Activated CD8-positive, alpha-beta T cell treated with anti-CD3 and anti-CD28 coated beads, Interleukin-2, amount 10 ng/mL, durations not matched to agents 7 days and 5 days (primary cell): ENCODE measurements around the gene PSMA4. TPM values are rescaled to one million over a fixed set of nuclear protein-coding genes. Genes with fewer than 3 reads are reported as not detected.

Experiments used
- ATAC-seq: fragments of 150-1000 bp; cut with Tn5 transposase; one replicate; pipeline ENCODE4 v1.10.0; 2021; ENCODE audit warnings: moderate library complexity
- CTCF ChIA-PET: fragments of 350-600 bp; sonication (Branson Sonifier 250); formaldehyde crosslinking; loops from one replicate; lab custom pipeline; 2021; ENCODE audit warnings: antibody characterized with exemption; lab: Charles Lee
- POLR2A ChIA-PET: fragments of 350-600 bp; sonication (Branson Sonifier 250); formaldehyde crosslinking; loops from one replicate; lab custom pipeline; 2021; ENCODE audit warnings: antibody characterized with exemption; lab: Charles Lee
- DNase-seq: peaks from one replicate; pipeline ENCODE4 v3.0.0-alpha.2; 2020
- H3K27ac Mint-ChIP-seq: one replicate; pipeline ENCODE4 v1.8.0; 2021; ENCODE audit warnings: mild to moderate bottlenecking, mixed read lengths
- H3K27me3 Mint-ChIP-seq: one replicate; pipeline ENCODE4 v1.8.0; 2021; ENCODE audit warnings: low read depth, mixed read lengths
- H3K36me3 Mint-ChIP-seq: one replicate; pipeline ENCODE4 v1.8.0; 2021; ENCODE audit warnings: low read depth, mixed read lengths
- H3K4me1 Mint-ChIP-seq: one replicate; pipeline ENCODE4 v1.8.0; 2021; ENCODE audit warnings: low read depth, mixed read lengths
- H3K4me3 Mint-ChIP-seq: one replicate; pipeline ENCODE4 v1.8.0; 2021; ENCODE audit warnings: mild to moderate bottlenecking, mixed read lengths
- H3K9me3 Mint-ChIP-seq: one replicate; pipeline ENCODE4 v1.8.0; 2022; ENCODE audit warnings: mixed read lengths; ENCODE audit not compliant: insufficient read depth
- total RNA-seq, 2 experiments: library from RNA; stranded (reverse); gene quantifications; one replicate each; pipeline ENCODE4 v1.2.3, GENCODE V29; 2021

PSMA4 gene
- total RNA-seq, 2 experiments from 2014 or later = 252 to 260 TPM

- DNase-seq = no peak
- ChIA-PET CTCF (no interaction called here), POLR2A (no interaction called here)
- Mint-ChIP-seq H3K4me1 (no peaks in the 10 kb centered on the region), H3K27ac (no peak overlapping the region), H3K9me3 (no peaks in the 10 kb centered on the region), H3K27me3 (peaks cover 3% of the 10 kb centered on the region), H3K4me3 (no peak overlapping the region), H3K36me3 (no peaks in the 10 kb centered on the region)
- no peak for ATAC-seq
Observed at GRCh38 chr15:78574944-78575343, 34.7 kb downstream of the PSMA4 start.

GRCh38 chr15:78597583-78597982 is 57.3 kb downstream of the PSMA4 start:
- no peak for ATAC-seq

GRCh38 chr15:78598348-78598747 is 58.1 kb downstream of the PSMA4 start:
- POLR2A ChIA-PET = no interaction called here
- peaks cover 3% of the 10 kb centered on the region for H3K27me3 Mint-ChIP-seq
- H3K9me3 Mint-ChIP-seq = no peaks in the 10 kb centered on the region
- CTCF ChIA-PET = no interaction called here
- no peak for DNase-seq
- H3K4me1 Mint-ChIP-seq = no peaks in the 10 kb centered on the region
- no peak overlapping the region for H3K4me3 Mint-ChIP-seq
- no peaks in the 10 kb centered on the region for H3K36me3 Mint-ChIP-seq
- ATAC-seq = no peak
- H3K27ac Mint-ChIP-seq = no peak overlapping the region

More at GRCh38 chr15:78597583-78597982, 57.3 kb downstream of the PSMA4 start:
- H3K27me3 Mint-ChIP-seq = peaks cover 3% of the 10 kb centered on the region
- POLR2A ChIA-PET = no interaction called here
- no peak overlapping the region for H3K4me3 Mint-ChIP-seq
- H3K27ac Mint-ChIP-seq = no peak overlapping the region
- no peak for DNase-seq
- H3K9me3 Mint-ChIP-seq = no peaks in the 10 kb centered on the region
- CTCF ChIA-PET = no interaction called here
- no peaks in the 10 kb centered on the region for H3K4me1 Mint-ChIP-seq
- no peaks in the 10 kb centered on the region for H3K36me3 Mint-ChIP-seq

- Mint-ChIP-seq H3K4me3 (no peak overlapping the region), H3K27ac (no peak overlapping the region), H3K9me3 (no peaks in the 10 kb centered on the region), H3K36me3 (no peaks in the 10 kb centered on the region), H3K27me3 (peaks cover 3% of the 10 kb centered on the region), H3K4me1 (no peaks in the 10 kb centered on the region)
- DNase-seq (no peak), ATAC-seq (no peak)
- ChIA-PET CTCF (no interaction called here), POLR2A (no interaction called here)
Observed at GRCh38 chr15:78599189-78599588, 58.9 kb downstream of the PSMA4 start.

Other genes with a start within 250 kb of the PSMA4 start
- gene SKIC8, start 240.8 kb upstream of the PSMA4 start, total RNA-seq = 10 to 100 TPM; 47.4 to 50.3 TPM
- not detected for gene CRABP1, start 200.1 kb upstream of the PSMA4 start, total RNA-seq
- gene IREB2, start 102.2 kb upstream of the PSMA4 start, total RNA-seq = 10 to 100 TPM; 52.5 to 62.4 TPM
- gene HYKK, start 32.9 kb upstream of the PSMA4 start, total RNA-seq = 1 to 10 TPM; 1.1 to 1.5 TPM
- gene CHRNA5, start 25.1 kb downstream of the PSMA4 start, total RNA-seq = 1 to 10 TPM; 2.1 to 2.7 TPM
- gene CHRNA3, start 80.6 kb downstream of the PSMA4 start, total RNA-seq = not detected
- not detected for gene CHRNB4, start 100.8 kb downstream of the PSMA4 start, total RNA-seq